Aorta (tissue), 5 donors: ENCODE measurements around the gene NACAD. TPM values are rescaled to one million over a fixed set of nuclear protein-coding genes. Genes with fewer than 3 reads are reported as not detected.

Source experiments
- ATAC-seq: fragments of 200-7000 bp; cut with Tn5 transposase; one replicate; pipeline ENCODE4 v1.9.1; 2022; ENCODE audit warnings: moderate library complexity; ENCODE audit not compliant: low FRiP score
- DNase-seq, 2 donors: peaks; one replicate each; pipeline ENCODE4 v3.0.0-alpha.2; 2020
- H3K27ac ChIP-seq, 2 donors: one replicate each; pipeline ENCODE4 v1.5.1; 2013; ENCODE audit warnings: low read length in 2 of 2, mild to moderate bottlenecking in 2 of 2, moderate library complexity in 2 of 2, control low read depth in 1 of 2, inconsistent platforms in 1 of 2, low read depth in 1 of 2
- H3K27me3 ChIP-seq, 2 donors: one replicate each; pipeline ENCODE4 v1.6.1; 2013; ENCODE audit warnings: control low read depth in 1 of 2, low read length in 1 of 2, mild to moderate bottlenecking in 1 of 2, moderate library complexity in 1 of 2; ENCODE audit not compliant: insufficient read depth in 2 of 2, control insufficient read depth in 1 of 2
- H3K36me3 ChIP-seq, 2 donors: one replicate each; pipeline ENCODE4 v1.6.1; 2013; ENCODE audit warnings: control low read depth in 1 of 2, low read length in 1 of 2, mild to moderate bottlenecking in 1 of 2; ENCODE audit not compliant: insufficient read depth in 2 of 2, control insufficient read depth in 1 of 2
- H3K4me1 ChIP-seq, 2 donors: one replicate each; pipeline ENCODE4 v1.6.1; 2013; ENCODE audit warnings: low read length in 2 of 2, control low read depth in 1 of 2, mild to moderate bottlenecking in 1 of 2, moderate library complexity in 1 of 2; ENCODE audit not compliant: insufficient read depth in 2 of 2, control insufficient read depth in 1 of 2
- H3K4me3 ChIP-seq, 2 donors: one replicate each; pipeline ENCODE4 v1.5.1; 2013; ENCODE audit warnings: low read length in 2 of 2, control low read depth in 1 of 2, mild to moderate bottlenecking in 1 of 2
- H3K9me3 ChIP-seq: one replicate; pipeline ENCODE4 v1.6.1; 2013; ENCODE audit warnings: mild to moderate bottlenecking, low read length; ENCODE audit not compliant: control insufficient read depth
- WGBS, 2 donors: extraction: QIAGEN DNeasy Blood & Tissue Kit; methylation state at CpG; one replicate each; pipeline ENCODE4 v1.1.7; 2013; 5-methylcytosine and 5-hydroxymethylcytosine counted together
- intact Hi-C, 2 donors: fragments of 100-400 bp; cut with DNase I; formaldehyde crosslinking; loops; one replicate each; pipeline versions ENCODE4 v1.14.2 to v1.15.0; 2022
- polyA plus RNA-seq, 2 donors: library from polyadenylated mRNA; stranded (reverse); fragments of 200-250 nt; gene quantifications; one replicate each; pipeline ENCODE4 v1.2.3, GENCODE V29; 2013
- total RNA-seq, 2 donors: library from RNA; stranded (reverse); fragmentation: NEBNext Ultra II Directional; extraction: Animal tissue kit (Norgen Biotek cat#: 25700); gene quantifications; one replicate each; pipeline ENCODE4 v1.2.1, GENCODE V29; 2021
- donor health status: healthy with polysubstance abuse.
- donor health status: Bipolar disorder and iron deficiency.
- donor health status: DM: no; HTN: no; CAD: no.
- donor health status: DM: no; HTN: no; CAD: no.
- donor health status: DM: yes; HTN: yes; CAD: no.

NACAD gene
- total and polyA plus RNA-seq, 4 donors, result 1.3 to 15.7 (median 12.7) TPM

DNA sequence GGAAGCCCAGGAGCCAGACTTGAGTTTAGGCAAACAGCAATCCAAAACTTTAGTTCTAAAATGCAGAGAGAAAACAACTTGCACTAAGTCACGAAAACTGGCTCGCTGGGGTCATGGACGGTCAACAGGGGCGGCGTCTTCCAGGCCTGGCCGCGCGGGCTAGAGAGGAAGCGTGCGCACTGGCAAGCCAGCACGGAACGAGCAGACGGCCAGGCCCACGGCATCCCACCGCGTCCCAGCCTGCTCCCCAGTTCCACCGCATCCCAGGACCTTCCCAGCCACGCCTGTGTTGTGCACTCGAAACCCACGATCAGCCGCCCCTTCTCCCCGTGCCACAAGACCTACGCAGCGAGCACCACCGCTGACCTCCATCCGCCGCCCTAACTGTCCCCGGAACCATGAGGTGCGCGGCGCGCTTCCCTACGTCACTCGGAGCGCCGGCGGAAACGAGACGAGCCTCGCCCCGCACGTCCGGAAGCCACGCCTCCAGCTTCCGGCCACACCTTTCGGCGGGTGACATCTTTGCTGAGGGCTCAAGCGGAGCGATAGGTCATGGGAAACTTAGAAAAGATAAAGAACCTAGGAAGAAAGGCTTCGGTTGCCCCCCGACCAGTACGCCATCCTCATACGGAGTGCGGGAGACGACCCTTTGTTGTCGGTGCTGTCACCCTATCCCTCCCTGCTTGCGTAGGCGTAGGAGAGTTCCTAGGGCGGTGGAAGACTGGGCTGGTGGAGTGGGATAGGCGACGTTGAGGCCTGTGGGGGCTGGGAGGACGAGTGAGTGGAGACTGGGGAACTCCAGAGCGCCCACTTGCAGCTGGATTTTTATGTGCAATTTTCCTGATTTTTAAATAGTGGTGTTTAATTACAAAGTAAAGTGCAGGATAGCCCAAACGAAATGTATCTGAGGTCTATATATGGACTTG lies 22.8 kb upstream of the NACAD start, which contains the start of gene TBRG4:
Gene TBRG4, minus strand, starts transcription at position 400 of the 926 bp plus-strand sequence. CDS start 2,460 bp downstream, outside the sequence.
- ATAC-seq, result peak; percentile 99
- intact Hi-C loops, result loop anchor here in 1 of 2 donors (10.0 kb wide), 1 partner anchor 127 kb away; no protein-coding TSS in a partner anchor
- DNase-seq, result peak; percentile 97 to 99
- no peaks in the 10 kb centered on the region for H3K4me1 ChIP-seq
- H3K36me3 ChIP-seq, result peaks cover 6 to 8% of the 10 kb centered on the region in 2 donors
- peak within 1 kb of the TSS; percentile 69 to 91 for H3K27ac ChIP-seq
- H3K4me3 ChIP-seq, result peak within 1 kb of the TSS; percentile 27 to 67
- no peaks in the 10 kb centered on the region for H3K9me3 ChIP-seq
- WGBS, 2 donors, result 0% methylated on average over 64 of the region's 64 CpGs
- no peaks in the 10 kb centered on the region for H3K27me3 ChIP-seq

GRCh38 chr7:45108863-45109262 lies 20.1 kb upstream of the NACAD start:
- no peak for ATAC-seq
- H3K36me3 ChIP-seq, result peaks cover 6 to 13% of the 10 kb centered on the region in 2 donors
- WGBS, 2 donors, result 75 to 87% methylated on average over 8 of the region's 8 CpGs
- no peak overlapping the region for H3K4me3 ChIP-seq
- no peak for DNase-seq
- H3K27me3 ChIP-seq, result no peaks in the 10 kb centered on the region
- H3K27ac ChIP-seq, result no peak overlapping the region
- intact Hi-C loops, result no loop called here
- no peaks in the 10 kb centered on the region for H3K4me1 ChIP-seq
- no peaks in the 10 kb centered on the region for H3K9me3 ChIP-seq

- H3K27me3 ChIP-seq, result no peaks in the 10 kb centered on the region
- ATAC-seq, result no peak
- no peaks in the 10 kb centered on the region for H3K9me3 ChIP-seq
- H3K27ac ChIP-seq, result no peak overlapping the region
- H3K4me3 ChIP-seq, result no peak overlapping the region
- DNase-seq, result no peak
- 81 to 84% methylated on average over 3 of the region's 3 CpGs for WGBS, 2 donors
- intact Hi-C loops, result no loop called here
- H3K4me1 ChIP-seq, result no peaks in the 10 kb centered on the region
- H3K36me3 ChIP-seq, result peaks cover 6 to 16% of the 10 kb centered on the region in 2 donors
These were observed 18.6 kb upstream of the NACAD start for GRCh38 chr7:45107356-45107755.

GRCh38 chr7:45106820-45107219 lies 18.1 kb upstream of the NACAD start:
- intact Hi-C loops, result no loop called here
- Histone ChIP-seq H3K4me3 (no peak overlapping the region), H3K4me1 (no peaks in the 10 kb centered on the region), H3K27ac (no peak overlapping the region), H3K36me3 (peaks cover 6 to 16% of the 10 kb centered on the region in 2 donors), H3K9me3 (no peaks in the 10 kb centered on the region), H3K27me3 (no peaks in the 10 kb centered on the region)
- DNase-seq, result no peak
- WGBS, 2 donors, result 78 to 84% methylated on average over 8 of the region's 8 CpGs
- no peak for ATAC-seq

- H3K36me3 ChIP-seq, result peaks cover 6 to 20% of the 10 kb centered on the region in 2 donors
- no peaks in the 10 kb centered on the region for H3K27me3 ChIP-seq
- H3K4me1 ChIP-seq, result no peaks in the 10 kb centered on the region
- no peak for ATAC-seq
- H3K27ac ChIP-seq, result no peak overlapping the region
- H3K9me3 ChIP-seq, result no peaks in the 10 kb centered on the region
- 88 to 90% methylated on average over 8 of the region's 8 CpGs for WGBS, 2 donors
- no peak overlapping the region for H3K4me3 ChIP-seq
- intact Hi-C loops, result no loop called here
- DNase-seq, result peak; percentile 37 to 47
These were observed 16.9 kb upstream of the NACAD start for GRCh38 chr7:45105588-45106188.

DNA sequence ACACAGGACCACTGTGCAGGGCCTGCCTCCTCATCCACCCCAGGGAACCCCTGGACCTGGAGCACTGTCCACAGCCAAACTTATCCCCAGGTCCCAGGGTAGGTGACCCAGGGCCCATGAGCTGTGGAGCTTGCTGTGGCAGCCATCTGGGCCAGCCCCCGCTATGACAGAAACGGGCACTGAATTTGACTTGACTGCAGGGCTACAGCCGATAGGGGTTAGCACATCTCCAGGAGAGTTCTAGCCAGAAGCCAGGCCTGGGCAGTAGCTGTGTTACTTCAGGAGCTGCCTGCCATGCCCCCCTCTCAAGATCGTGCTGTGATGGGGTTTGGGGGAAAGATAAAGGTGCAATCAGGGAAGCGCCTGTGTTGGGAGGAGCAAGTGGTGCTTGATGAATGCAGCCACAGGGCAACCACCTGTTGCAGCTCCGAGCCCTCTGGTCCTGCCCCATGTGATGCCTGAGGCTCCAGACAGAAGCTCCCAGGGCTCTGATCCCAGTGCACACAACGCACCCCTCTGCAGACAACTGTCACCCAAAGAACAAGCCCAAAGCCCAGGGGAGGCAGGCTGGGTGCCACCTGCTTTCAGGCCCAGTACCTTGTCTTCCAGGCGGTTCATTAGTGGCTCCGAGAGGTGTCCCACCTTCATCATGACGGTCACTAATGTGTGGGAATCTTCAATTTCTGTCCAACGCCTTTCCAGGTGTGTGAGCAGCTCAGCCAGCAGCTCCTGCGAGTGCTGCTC lies 16.2 kb upstream of the NACAD start:
- Histone ChIP-seq H3K27ac (no peak overlapping the region), H3K9me3 (no peaks in the 10 kb centered on the region), H3K4me1 (no peaks in the 10 kb centered on the region), H3K4me3 (no peak overlapping the region), H3K36me3 (peaks cover 6 to 22% of the 10 kb centered on the region in 2 donors), H3K27me3 (no peaks in the 10 kb centered on the region)
- DNase-seq (peak in 1 of 2 donors; percentile 17), ATAC-seq (no peak)
- 92 to 93% methylated on average over 12 of the region's 12 CpGs for WGBS, 2 donors
- intact Hi-C loops, result no loop called here

- H3K27ac ChIP-seq, result no peak overlapping the region
- no peak overlapping the region for H3K4me3 ChIP-seq
- H3K27me3 ChIP-seq, result no peaks in the 10 kb centered on the region
- intact Hi-C loops, result no loop called here
- no peaks in the 10 kb centered on the region for H3K4me1 ChIP-seq
- H3K36me3 ChIP-seq, result peaks cover 6 to 28% of the 10 kb centered on the region in 2 donors
- H3K9me3 ChIP-seq, result no peaks in the 10 kb centered on the region
- ATAC-seq, result no peak
- 92 to 93% methylated on average over 17 of the region's 17 CpGs for WGBS, 2 donors
- peak; percentile 41 to 69 for DNase-seq
These were observed 15.4 kb upstream of the NACAD start for GRCh38 chr7:45103958-45104843.
